ENCODE results near the gene BSG.
"Not testable (repeated sequence)": the region's sequence is repeated elsewhere in the genome, so short reads cannot be mapped to it uniquely, and the experiment has no call there.

Gene BSG

DNA sequence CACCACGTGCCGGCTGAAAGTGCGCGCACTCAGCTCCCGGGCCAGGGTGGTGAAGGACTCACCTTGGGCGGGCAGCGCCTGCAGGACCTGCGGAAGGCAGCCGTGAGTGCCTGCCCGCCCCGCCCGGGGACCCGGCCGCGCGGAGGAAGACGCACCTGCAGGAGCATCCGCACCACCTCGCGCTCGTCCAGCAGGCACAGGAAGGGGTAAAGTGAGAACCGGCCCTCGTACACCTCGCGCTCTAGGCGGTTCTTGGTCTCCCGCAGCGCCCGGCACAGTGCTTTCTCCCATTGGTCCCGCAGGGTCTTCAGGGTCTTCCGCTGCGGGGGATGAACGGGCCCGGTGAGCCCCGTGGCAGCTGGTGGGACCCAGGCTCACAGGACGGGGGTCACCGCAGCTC is 50.3 kb downstream of the BSG start:
- no peak for DNase-seq

DNA sequence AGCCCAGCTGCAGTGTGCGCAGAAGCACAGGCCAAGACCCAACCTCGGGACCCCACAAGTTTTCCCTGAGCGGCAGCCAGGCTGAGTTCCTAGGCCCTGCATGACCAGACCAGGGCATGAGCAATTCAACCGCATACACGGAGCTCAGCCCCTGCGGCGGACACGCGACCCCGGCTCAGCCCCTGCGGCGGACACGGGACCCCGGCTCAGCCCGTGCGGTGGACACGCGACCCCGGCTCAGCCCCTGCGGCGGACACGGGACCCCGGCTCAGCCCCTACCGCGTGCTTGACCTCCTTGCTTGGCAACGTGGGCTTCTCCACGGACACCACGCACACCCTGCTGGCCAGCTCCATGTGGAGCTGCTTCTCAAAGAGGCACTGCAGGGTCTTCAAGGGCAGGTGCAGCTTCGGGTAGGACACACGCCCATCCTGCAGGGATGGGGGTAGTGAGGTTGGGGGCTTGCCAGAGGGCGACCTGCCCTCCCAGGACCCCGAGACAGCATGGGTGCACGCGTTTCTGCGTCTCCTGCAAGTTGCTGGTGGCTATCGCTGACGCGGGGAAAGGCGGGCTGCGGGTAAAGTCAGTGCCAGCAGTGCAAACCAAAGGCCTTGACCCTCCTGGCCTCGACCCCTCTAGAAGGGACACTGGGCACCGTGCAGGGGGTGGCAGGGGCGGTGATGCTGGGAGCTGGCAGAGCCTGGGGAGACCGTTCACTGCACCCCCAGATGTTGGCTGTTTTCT is 51.0 kb downstream of the BSG start:
- DNase-seq: no peak

DNA sequence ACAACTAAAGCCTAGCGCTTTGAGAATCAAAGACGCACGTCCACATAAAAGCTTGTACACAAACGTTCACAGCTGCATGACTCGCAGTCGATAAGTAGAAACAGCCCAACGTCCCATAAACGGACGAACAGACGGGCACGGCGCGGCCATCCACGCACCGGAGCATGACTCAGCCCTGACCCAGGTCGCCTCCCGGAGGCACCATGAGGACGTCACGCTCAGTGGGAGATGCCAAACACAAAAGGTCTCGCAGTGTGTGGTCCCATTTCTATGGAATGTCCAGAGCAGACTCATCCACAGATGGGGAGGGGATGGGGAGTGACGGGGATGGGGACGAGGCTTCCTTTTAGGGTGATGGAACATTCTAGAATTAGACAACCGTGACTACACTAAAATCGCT is 51.6 kb downstream of the BSG start:
- no peak for DNase-seq

DNA sequence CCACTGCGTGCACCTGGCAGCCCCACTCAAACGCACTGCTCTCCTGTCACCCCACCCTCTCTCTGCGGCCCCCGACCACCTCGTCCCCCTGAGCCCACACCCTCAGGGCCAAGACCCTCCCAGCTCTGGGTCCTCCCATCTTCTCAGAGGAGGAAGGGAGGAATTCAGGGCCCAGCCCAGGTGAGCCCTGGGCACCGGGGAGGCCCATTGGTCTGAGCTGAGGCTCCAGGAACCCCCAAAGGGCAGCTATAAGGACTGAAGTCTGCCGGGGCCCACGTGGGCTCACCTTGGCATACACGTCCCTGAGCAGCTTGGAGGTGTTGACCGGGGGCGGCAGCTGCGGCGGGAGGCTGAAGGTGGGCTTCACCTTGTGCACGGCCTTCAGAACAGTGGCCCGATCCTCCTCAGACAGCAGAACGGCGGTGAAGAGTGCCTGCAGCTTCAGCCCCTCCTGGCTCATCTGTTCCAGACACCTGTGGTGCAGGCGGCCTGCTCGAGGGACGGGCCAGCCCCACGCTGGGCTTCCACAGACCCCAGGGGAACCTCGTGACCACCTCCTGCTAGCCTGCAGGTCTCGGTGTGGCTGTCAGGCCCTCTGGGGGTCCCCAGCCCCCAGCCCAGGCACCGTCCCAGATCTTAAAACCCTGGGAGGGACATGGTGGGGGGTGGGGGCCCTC is 52.2 kb downstream of the BSG start:
- DNase-seq: no peak

DNA sequence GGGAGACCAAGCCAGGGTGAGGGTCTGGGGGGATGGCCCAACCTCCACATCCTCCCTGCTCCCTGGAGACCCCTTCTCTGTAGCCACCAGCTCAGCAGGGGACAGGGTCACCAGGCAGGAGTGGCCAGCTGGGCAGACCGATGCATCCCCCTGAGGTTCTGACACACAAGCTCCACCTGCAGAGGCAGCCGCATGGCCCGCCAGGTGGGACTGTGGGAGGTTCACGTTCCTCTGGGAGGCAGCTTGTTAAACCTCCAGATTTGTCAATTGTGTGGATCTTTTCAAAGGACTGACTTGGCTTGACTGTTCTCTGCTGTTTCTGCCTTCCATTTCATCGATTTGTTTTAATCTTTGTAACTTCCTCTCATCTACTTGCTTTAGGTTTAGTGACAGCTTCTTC is 52.9 kb downstream of the BSG start:
- no peak for DNase-seq

DNA sequence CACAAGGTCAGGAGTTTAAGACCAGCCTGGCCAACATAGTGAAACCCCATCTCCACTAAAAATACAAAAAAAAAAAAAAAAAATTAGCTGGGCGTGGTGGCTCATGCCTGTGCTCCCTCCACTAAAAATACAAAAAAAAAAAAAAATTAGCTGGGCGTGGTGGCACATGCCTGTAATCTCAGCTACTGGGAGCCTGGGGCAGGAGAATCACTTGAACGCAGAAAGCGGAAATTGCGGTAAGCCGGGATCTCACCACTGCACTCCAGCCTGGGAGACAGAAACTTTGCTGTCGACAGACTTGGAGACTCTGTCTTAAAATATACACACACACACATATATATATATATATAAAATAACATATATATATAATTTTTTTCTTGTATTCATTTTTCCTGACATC is 54.2 kb downstream of the BSG start:
- not testable (repeated sequence) for DNase-seq

DNA sequence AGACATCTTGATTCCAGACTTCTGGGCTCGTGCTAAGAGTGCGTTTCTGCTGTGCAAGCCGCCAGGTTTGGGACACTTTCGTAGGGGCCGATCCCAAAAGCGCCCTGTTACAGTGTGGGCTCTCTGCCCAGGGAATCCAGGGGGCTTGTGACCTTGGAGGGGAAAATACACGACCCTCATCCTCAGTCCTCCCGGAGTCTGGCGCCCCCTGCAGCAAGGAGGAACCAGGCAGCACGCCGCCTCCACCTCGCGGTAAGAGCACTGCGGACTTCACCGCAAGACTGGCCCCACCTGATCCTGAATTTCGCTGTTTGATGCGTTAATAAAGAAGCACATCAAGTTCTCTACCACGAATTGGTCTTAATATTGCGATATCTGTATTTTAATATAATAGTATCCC is 55.8 kb downstream of the BSG start:
- no peak for DNase-seq

DNA sequence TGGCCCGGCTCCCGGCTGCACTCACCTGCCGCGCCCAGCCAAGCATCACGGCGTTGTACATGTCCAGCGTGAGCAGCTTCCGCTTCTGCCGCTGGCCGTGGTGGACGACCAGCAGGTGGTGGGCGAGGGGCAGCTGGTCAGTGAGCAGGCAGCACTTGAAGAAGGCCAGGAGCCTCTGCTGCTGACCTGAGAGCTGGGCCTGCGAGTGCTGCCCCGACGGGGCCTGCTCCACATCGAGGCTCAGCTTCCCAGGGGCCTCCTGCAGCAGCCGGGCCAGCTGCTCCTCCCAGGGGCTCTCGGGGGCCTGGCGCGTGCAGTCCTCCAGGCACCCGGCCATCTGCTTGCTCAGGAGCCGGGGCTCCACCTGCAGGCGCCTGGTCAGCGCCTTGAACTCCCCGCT is 57.1 kb downstream of the BSG start:
- not testable (repeated sequence) for DNase-seq

DNA sequence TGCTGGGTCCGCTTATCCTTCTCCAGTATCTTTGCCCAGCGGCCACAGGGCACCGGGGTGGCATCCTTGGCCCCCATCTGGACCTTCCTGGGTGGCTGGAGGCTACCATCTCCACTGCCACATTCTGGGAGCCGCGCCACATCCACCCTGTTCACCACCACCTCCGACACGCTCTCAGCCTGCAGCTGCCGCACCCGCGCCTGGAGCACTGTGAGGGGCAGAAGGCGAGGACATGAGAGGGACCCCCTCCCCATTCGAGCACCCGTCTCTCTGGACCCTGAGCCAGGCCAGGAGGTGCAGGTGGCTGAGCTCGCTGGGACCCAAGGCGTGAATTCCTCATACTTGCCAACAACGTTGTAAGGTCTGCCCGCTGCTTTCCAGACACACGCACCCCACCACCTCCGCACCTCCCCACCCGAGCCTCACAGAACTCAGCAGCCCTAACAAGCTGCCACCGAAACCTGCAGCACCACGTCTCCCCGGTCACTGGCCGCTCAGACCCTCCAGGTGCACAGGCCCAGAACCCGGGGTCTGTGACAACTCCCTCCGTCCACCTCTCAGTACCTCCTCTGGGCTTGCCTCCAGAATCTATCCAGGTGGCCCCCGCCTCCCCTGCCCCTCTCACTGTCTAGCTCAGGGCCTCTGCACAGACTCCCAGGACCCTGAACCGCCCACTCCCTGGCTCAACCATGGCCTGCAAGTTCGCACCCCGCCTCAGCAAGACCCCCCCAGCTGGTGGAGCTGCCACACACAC is 57.7 kb downstream of the BSG start:
- DNase-seq: no peak

DNA sequence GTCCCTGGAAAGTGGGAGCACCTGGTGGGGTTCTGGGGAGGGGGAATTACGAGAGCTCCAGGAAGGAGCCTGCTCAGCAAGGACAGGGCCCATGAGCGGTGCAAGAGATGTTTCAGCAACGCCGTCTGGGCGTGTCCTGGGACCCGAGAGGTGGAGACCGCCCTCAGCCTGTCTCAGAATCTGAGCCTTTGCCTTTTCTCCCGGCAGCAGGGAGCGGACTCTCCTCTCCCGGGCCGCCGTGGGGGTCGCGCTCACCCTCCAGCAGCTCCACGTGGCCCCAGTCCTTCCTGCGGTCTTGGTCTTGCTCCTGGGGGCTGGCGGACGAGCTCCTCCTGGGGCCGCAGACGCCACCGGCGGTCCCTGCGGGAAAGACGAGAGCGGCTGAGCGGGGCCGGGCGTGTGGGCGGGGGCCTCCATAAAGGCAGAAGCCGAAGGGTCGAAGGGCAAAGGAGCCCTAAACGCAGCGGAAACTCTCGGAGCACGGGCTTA is 60.2 kb downstream of the BSG start:
- DNase-seq: peak; percentile 21 to 52

All from stimulated activated CD4-positive, alpha-beta T cell treated with anti-CD3 and anti-CD28 coated beads, Interleukin-4, amount 100 ng/mL, for 4 hours (primary cell).